Omental fat pad (tissue), 4 donors: ENCODE data around the gene SMPX. TPM values are rescaled to one million over a fixed set of nuclear protein-coding genes. Genes with fewer than 3 reads are reported as not detected.

Experiments used
- ATAC-seq: fragments of 150-250 bp; one replicate; pipeline ENCODE4 v1.9.1; 2016; ENCODE audit warnings: mild to moderate bottlenecking, moderate library complexity; ENCODE audit not compliant: low FRiP score
- DNase-seq: peaks from one replicate; pipeline ENCODE4 v3.0.0-alpha.2; 2019; ENCODE audit warnings: low spot score
- CTCF ChIP-seq, 3 donors: fragments of 450-650 bp; IDR thresholded peaks; one replicate each; pipeline ENCODE4 v1.5.1; 2016 to 2017; ENCODE audit warnings: antibody characterized with exemption in 3 of 3, mild to moderate bottlenecking in 3 of 3, moderate library complexity in 2 of 3
- total RNA-seq, 4 donors: library from RNA; depleted of rRNA; stranded (reverse); fragments of >200 nt; gene quantifications; one replicate each; pipeline ENCODE4 v1.1.0, GENCODE V29; 2016

SMPX gene
- total RNA-seq, 4 donors from 2014 or later: not detected

GRCh38 chrX:21717802-21718201, 40.1 kb downstream of the SMPX start:
- no peak for TF ChIP-seq CTCF (IDR thresholded peaks at IDR 0.05)
- ATAC-seq (no peak), DNase-seq (no peak)

GRCh38 chrX:21715825-21716224, 42.1 kb downstream of the SMPX start:
- ATAC-seq (no peak), DNase-seq (no peak)
- no peak for TF ChIP-seq CTCF (IDR thresholded peaks at IDR 0.05)

GRCh38 chrX:21715337-21715736, 42.6 kb downstream of the SMPX start:
- ATAC-seq (no peak), DNase-seq (no peak)
- TF ChIP-seq CTCF (IDR thresholded peaks at IDR 0.05): no peak

- ATAC-seq (no peak), DNase-seq (no peak)
- no peak for TF ChIP-seq CTCF (IDR thresholded peaks at IDR 0.05)
Observed at GRCh38 chrX:21711848-21712197, 46.1 kb downstream of the SMPX start.

GRCh38 chrX:21711129-21711847, 46.6 kb downstream of the SMPX start:
- TF ChIP-seq CTCF (IDR thresholded peaks at IDR 0.05): no peak
- ATAC-seq: no peak

GRCh38 chrX:21708116-21708515, 49.8 kb downstream of the SMPX start:
- ATAC-seq (no peak), DNase-seq (no peak)
- TF ChIP-seq CTCF (IDR thresholded peaks at IDR 0.05): no peak

More at GRCh38 chrX:21711129-21711847, 46.6 kb downstream of the SMPX start:
- no peak for DNase-seq

GRCh38 chrX:21705225-21705624, 52.7 kb downstream of the SMPX start:
- no peak for TF ChIP-seq CTCF (IDR thresholded peaks at IDR 0.05)
- DNase-seq (no peak), ATAC-seq (no peak)
